T follicular helper cell (primary cell): ENCODE results near the gene XRCC6.
A peak's percentile ranks its signal among the peaks of the same experiment; 100 is the strongest.
"Not testable (repeated sequence)": the region's sequence is repeated elsewhere in the genome, so short reads cannot be mapped to it uniquely, and the experiment has no call there.

Source experiments
- DNase-seq: peaks from one replicate; pipeline ENCODE4 v3.0.0-alpha.2; 2020; ENCODE audit warnings: low read depth

The XRCC6 gene

GRCh38 chr22:41650821-41651220 is 29.7 kb downstream of the XRCC6 start:
- DNase-seq, result no peak

GRCh38 chr22:41654322-41654721 is 33.2 kb downstream of the XRCC6 start:
- no peak for DNase-seq

- DNase-seq, result no peak
These were observed 35.5 kb downstream of the XRCC6 start for GRCh38 chr22:41656556-41656955.

GRCh38 chr22:41657709-41658108 is 36.6 kb downstream of the XRCC6 start:
- DNase-seq, result no peak

- DNase-seq, result no peak
These were observed 37.8 kb downstream of the XRCC6 start for GRCh38 chr22:41658869-41659268.

GRCh38 chr22:41659941-41660340 is 38.8 kb downstream of the XRCC6 start:
- DNase-seq, result no peak

GRCh38 chr22:41660416-41660815 is 39.3 kb downstream of the XRCC6 start:
- DNase-seq, result no peak

GRCh38 chr22:41661088-41661487 is 40.0 kb downstream of the XRCC6 start:
- DNase-seq, result no peak

- DNase-seq, result no peak
These were observed 40.6 kb downstream of the XRCC6 start for GRCh38 chr22:41661713-41662112.

- not testable (repeated sequence) for DNase-seq
These were observed 42.5 kb downstream of the XRCC6 start for GRCh38 chr22:41663594-41663993.

- DNase-seq, result no peak
These were observed 43.4 kb downstream of the XRCC6 start for GRCh38 chr22:41664490-41664889.

- no peak for DNase-seq
These were observed 43.9 kb downstream of the XRCC6 start for GRCh38 chr22:41664951-41665350.

GRCh38 chr22:41668971-41669911 is 48.1 kb downstream of the XRCC6 start:
- DNase-seq, result no peak

GRCh38 chr22:41672096-41672495 is 51.0 kb downstream of the XRCC6 start:
- not testable (repeated sequence) for DNase-seq

- DNase-seq, result no peak
These were observed 51.9 kb downstream of the XRCC6 start for GRCh38 chr22:41672780-41673509.

GRCh38 chr22:41674846-41675340 is 53.8 kb downstream of the XRCC6 start:
- no peak for DNase-seq

- no peak for DNase-seq
These were observed 55.0 kb downstream of the XRCC6 start for GRCh38 chr22:41676134-41676533.

- DNase-seq, result no peak
These were observed 60.5 kb downstream of the XRCC6 start for GRCh38 chr22:41681616-41682015.

GRCh38 chr22:41682033-41682807 is 61.1 kb downstream of the XRCC6 start:
- DNase-seq, result peak; percentile 79

GRCh38 chr22:41683052-41683451 is 62.0 kb downstream of the XRCC6 start:
- DNase-seq, result no peak

- no peak for DNase-seq
These were observed 62.5 kb downstream of the XRCC6 start for GRCh38 chr22:41683616-41684015.

- no peak for DNase-seq
These were observed 63.1 kb downstream of the XRCC6 start for GRCh38 chr22:41684194-41684593.
